Activated T-helper 1 cell treated with anti-CD3 and anti-CD28 coated beads, Interleukin-12 subunit alpha, Interleukin-12 subunit beta, Interleukin-2, Interleukin-4 antibody, amounts not matched to agents 30 ng/mL and 10 ng/mL and 1 ng/mL, durations not matched to agents 14 hours and 24 hours and 36 hours (primary cell): ENCODE data around the gene ZFAND5. TPM values are rescaled to one million over a fixed set of nuclear protein-coding genes. Genes with fewer than 3 reads are reported as not detected.

ENCODE experiments used
- DNase-seq: peaks from one replicate; pipeline ENCODE4 v3.0.0; 2021; ENCODE audit warnings: low spot score
- H3K27ac Mint-ChIP-seq: one replicate; pipeline ENCODE4 v1.8.0; 2021; ENCODE audit warnings: mild to moderate bottlenecking, mixed read lengths
- H3K27me3 Mint-ChIP-seq: one replicate; pipeline ENCODE4 v1.8.0; 2022; ENCODE audit warnings: mild to moderate bottlenecking, moderate library complexity, mixed read lengths; ENCODE audit not compliant: insufficient read depth
- H3K36me3 Mint-ChIP-seq: one replicate; pipeline ENCODE4 v1.8.0; 2021; ENCODE audit warnings: low read depth, mixed read lengths
- H3K4me1 Mint-ChIP-seq: one replicate; pipeline ENCODE4 v1.8.0; 2021; ENCODE audit warnings: low read depth, mixed read lengths
- H3K4me3 Mint-ChIP-seq: one replicate; pipeline ENCODE4 v1.8.0; 2021; ENCODE audit warnings: mild to moderate bottlenecking, moderate library complexity, mixed read lengths
- H3K9me3 Mint-ChIP-seq: one replicate; pipeline ENCODE4 v1.8.0; 2021; ENCODE audit warnings: mixed read lengths
- intact Hi-C: fragments of 100-400 bp; cut with micrococcal nuclease; formaldehyde crosslinking; loops from one replicate; pipeline ENCODE4 v1.15.1; 2024
- total RNA-seq: library from RNA; stranded (reverse); gene quantifications from 2 replicates; pipeline ENCODE4 v1.2.3, GENCODE V29; 2022

The ZFAND5 gene
- total RNA-seq, 1 donor from 2014 or later, result 131 TPM

DNA sequence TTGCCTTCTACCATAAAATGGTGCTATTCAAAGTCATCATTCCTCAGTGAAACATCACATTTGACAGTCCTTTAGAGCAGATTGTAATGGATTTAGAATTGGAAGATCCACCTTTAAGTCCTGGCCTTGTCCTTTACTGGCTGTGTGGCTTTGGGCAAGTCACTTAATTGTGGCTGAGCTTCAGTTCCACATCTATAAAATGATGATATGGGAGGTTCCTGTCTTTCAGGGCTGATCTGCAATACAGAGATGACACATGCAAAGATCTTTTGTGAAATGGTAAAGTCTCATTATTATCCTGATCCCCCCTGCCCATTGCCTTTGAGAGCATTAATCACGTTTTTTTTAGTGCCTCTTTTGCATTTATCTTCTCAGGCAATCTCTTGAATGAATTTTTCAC is 58.2 kb downstream of the ZFAND5 start:
- no peak overlapping the region for H3K27ac Mint-ChIP-seq
- intact Hi-C loops, result loop anchor here (5.0 kb wide), 1 partner anchor 56 kb away; no protein-coding TSS in a partner anchor
- no peak for DNase-seq
- H3K27me3 Mint-ChIP-seq, result peaks cover 4% of the 10 kb centered on the region
- no peak overlapping the region for H3K4me3 Mint-ChIP-seq
- no peaks in the 10 kb centered on the region for H3K36me3 Mint-ChIP-seq
- H3K4me1 Mint-ChIP-seq, result peaks cover 20% of the 10 kb centered on the region
- no peaks in the 10 kb centered on the region for H3K9me3 Mint-ChIP-seq

DNA sequence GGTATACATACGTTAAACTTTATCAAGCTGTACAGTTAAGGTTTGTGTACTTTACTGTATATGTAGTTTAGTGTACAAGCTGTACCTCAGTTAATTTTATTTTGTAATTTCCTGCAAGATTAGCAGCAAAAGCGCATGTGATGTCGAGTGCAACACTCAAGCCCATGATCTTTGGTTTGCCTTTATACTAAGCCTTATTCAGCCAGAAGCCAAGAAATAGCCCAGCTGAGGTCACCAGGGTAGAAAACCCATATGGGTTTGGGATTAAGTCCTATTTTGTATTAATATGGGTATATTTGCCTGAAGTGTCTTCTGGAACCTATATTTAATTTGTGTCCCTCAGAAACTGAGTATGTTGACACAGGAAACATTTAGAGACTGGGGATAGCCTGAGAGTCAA is 59.3 kb downstream of the ZFAND5 start:
- no peak overlapping the region for H3K4me3 Mint-ChIP-seq

DNA sequence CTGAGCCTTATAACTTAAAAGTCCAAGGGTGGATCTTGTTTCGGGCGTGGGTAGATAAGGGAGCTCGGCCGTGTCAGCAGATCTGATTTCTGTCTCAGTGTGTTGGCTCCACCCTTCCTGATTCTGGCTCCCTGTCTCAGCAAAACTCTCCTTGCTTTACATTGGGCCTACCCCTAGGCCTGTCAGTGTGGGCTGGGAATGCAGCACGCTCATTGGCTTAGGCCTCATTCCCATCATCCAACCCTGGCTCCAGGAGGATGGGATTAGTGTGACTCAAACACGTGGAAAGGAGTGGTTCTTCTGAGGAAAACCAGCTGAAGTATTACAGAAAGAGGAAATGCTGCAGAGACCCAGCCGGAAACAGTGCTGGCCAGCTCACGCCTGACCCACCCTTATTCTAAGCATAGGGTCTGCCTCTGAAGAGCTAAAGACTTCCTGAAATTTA is 59.9 kb downstream of the ZFAND5 start:
- H3K9me3 Mint-ChIP-seq, result peaks cover 9% of the 10 kb centered on the region
- H3K4me1 Mint-ChIP-seq, result peaks cover 36% of the 10 kb centered on the region
- intact Hi-C loops, result loop anchor here (5.0 kb wide), 1 partner anchor 57 kb away; no protein-coding TSS in a partner anchor
- no peak for DNase-seq
- H3K27me3 Mint-ChIP-seq, result peaks cover 4% of the 10 kb centered on the region
- H3K36me3 Mint-ChIP-seq, result peaks cover 3% of the 10 kb centered on the region
- H3K27ac Mint-ChIP-seq, result no peak overlapping the region
- H3K4me3 Mint-ChIP-seq, result peak overlapping the region; percentile 60

More for the DNA sequence above, 59.3 kb downstream of the ZFAND5 start:
- Mint-ChIP-seq H3K9me3 (peaks cover 6% of the 10 kb centered on the region), H3K4me1 (peaks cover 30% of the 10 kb centered on the region), H3K27ac (no peak overlapping the region), H3K27me3 (peaks cover 4% of the 10 kb centered on the region), H3K36me3 (no peaks in the 10 kb centered on the region)
- intact Hi-C loops, result loop anchor here (5.0 kb wide), 1 partner anchor 57 kb away; no protein-coding TSS in a partner anchor
- DNase-seq, result no peak

DNA sequence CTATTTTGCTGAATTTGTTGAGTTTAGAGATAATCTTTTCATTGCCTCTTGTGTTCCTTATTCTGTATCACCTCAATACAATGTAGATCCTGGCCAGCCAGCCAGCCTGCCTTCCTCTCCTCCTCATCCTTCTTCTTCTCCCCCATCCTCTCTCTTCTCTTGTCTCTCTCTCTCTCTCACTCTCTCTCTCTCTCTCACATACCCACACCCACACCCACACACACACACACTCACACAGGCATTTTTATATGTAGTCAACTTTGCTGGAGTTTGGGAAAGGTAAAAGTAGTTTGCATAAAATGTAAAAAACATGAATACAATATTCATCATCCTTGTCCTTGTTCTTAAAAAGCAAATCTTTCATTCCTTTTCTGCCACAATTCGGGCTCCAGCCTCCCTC is 60.5 kb downstream of the ZFAND5 start:
- DNase-seq, result no peak
- intact Hi-C loops, result no loop called here
- peak overlapping the region; percentile 60 for H3K4me3 Mint-ChIP-seq
- peaks cover 42% of the 10 kb centered on the region for H3K4me1 Mint-ChIP-seq
- peaks cover 6% of the 10 kb centered on the region for H3K36me3 Mint-ChIP-seq
- H3K27ac Mint-ChIP-seq, result no peak overlapping the region
- H3K27me3 Mint-ChIP-seq, result peaks cover 2% of the 10 kb centered on the region
- peaks cover 9% of the 10 kb centered on the region for H3K9me3 Mint-ChIP-seq

Other genes starting within 250 kb of the ZFAND5 start
- not detected in 2 replicates for gene GDA, start 215.8 kb downstream of the ZFAND5 start, total RNA-seq
- not detected in 2 replicates for gene TMC1, start 156.4 kb upstream of the ZFAND5 start, total RNA-seq